Upper lobe of left lung (tissue), 6 donors: ENCODE results near the gene BCAT1. TPM values are rescaled to one million over a fixed set of nuclear protein-coding genes. Genes with fewer than 3 reads are reported as not detected.

Experiments
- ATAC-seq, 2 donors: fragments of 200-7000 bp; cut with Tn5 transposase; one replicate each; pipeline ENCODE4 v1.9.1; 2022; ENCODE audit warnings: mild to moderate bottlenecking in 2 of 2, moderate library complexity in 2 of 2; ENCODE audit not compliant: low FRiP score in 2 of 2
- DNase-seq, 2 donors: peaks; one replicate each; pipeline ENCODE4 v3.0.0-alpha.2; 2019 to 2020
- H3K27ac ChIP-seq, 4 donors: fragments of 200-600 bp; sonication (generic); one replicate each; pipeline ENCODE4 v1.5.1; 2016 to 2019
- H3K27me3 ChIP-seq, 4 donors: fragments of 200-600 bp; sonication (generic); one replicate each; pipeline ENCODE4 v1.5.1; 2017 to 2019
- H3K36me3 ChIP-seq, 4 donors: fragments of 200-600 bp; sonication (generic); one replicate each; pipeline ENCODE4 v1.5.1; 2016 to 2019
- H3K4me1 ChIP-seq, 4 donors: fragments of 200-600 bp; sonication (generic); one replicate each; pipeline ENCODE4 v1.5.1; 2018 to 2019
- H3K4me3 ChIP-seq, 4 donors: fragments of 200-600 bp; sonication (generic); one replicate each; pipeline ENCODE4 v1.5.1; 2017 to 2019; ENCODE audit warnings: mild to moderate bottlenecking in 2 of 4, moderate library complexity in 1 of 4
- H3K9me3 ChIP-seq, 4 donors: fragments of 200-600 bp; sonication (generic); one replicate each; pipeline ENCODE4 v1.5.1; 2018 to 2019
- EP300 ChIP-seq, 4 donors: sonication (generic); formaldehyde crosslinking; IDR thresholded peaks; one replicate each; pipeline ENCODE4 v1.5.1; 2017; ENCODE audit warnings: antibody characterized with exemption in 4 of 4, control low read depth in 2 of 4
- POLR2A ChIP-seq, 4 donors: fragments of 450-650 bp; IDR thresholded peaks; one replicate each; pipeline ENCODE4 v1.5.1; 2016 to 2017; ENCODE audit warnings: antibody characterized with exemption in 4 of 4, mild to moderate bottlenecking in 2 of 4
- POLR2AphosphoS5 ChIP-seq, 2 donors: sonication (generic); formaldehyde crosslinking; IDR thresholded peaks; one replicate each; pipeline ENCODE4 v1.5.1; 2017; ENCODE audit warnings: antibody characterized with exemption in 2 of 2
- WGBS, 2 donors: methylation state at CpG; one replicate each; pipeline ENCODE4 v1.1.5; 2017 to 2018; 5-methylcytosine and 5-hydroxymethylcytosine counted together
- total RNA-seq, 6 donors: library from RNA; depleted of rRNA in 4 of 6; stranded (reverse); fragments of >200 nt in 4 of 6; gene quantifications; one replicate each; pipeline versions ENCODE4 v1.1.0 to v1.2.1, GENCODE V29; 2016 to 2021
- TF ChIP-seq, protein P1 (sequence below), 6 experiments: fragments of 450-650 bp in 4 of 6; fragments of 200-600 bp in 2 of 6; sonication (generic) in 2 of 6; IDR thresholded peaks; one replicate each; pipeline ENCODE4 v1.5.1; 2016 to 2019; ENCODE audit warnings: antibody characterized with exemption in 6 of 6
- donor health status: DM: no; HTN: no; CAD: no; lungs with moderate emphysema.
- donor health status: DM: no; HTN: yes; CAD: no; lungs with severe emphysema.

BCAT1 gene
- total RNA-seq, 6 donors from 2014 or later: 52.7 to 145 (median 72.7) TPM

DNA sequence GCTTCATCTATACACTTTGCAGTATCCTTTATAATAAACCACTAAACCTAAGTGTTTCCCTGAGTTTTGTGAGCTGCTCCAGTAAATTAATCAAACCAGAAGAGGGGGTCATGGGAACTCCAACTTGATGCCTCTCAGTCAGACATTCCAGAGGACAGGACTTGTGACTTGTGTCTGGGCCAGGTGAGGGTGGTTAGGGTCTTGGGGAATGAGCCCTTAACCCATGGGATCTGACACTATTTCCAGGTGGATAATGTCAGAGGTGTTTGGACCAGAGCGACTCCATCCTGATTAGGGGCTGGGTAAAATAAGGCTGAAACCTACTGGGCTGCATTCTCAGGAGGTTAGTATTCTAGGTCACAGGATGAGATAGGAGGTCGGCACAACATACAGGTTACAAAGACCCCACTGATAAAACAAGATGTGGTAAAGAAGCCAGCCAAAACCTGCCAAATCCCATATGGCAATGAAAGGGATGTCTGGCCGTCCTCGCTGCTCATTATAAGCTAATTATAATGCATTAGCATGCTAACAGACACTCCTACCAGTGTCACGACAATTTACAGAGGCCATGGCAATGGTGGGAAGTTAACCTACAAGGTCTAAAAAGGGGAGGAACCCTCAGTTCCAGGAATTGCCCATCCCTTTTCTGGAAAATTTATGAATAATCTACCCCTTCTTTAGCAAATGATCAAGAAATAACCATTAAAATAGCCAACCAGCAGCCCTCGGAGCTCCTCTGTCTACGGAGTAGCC is 58.7 kb downstream of the BCAT1 start:
- no peaks in the 10 kb centered on the region for H3K9me3 ChIP-seq
- H3K4me1 ChIP-seq: peaks cover 0 to 5% (median 0%) of the 10 kb centered on the region in 4 donors
- H3K4me3 ChIP-seq: no peak overlapping the region
- H3K27ac ChIP-seq: no peak overlapping the region
- TF ChIP-seq EP300 (IDR thresholded peaks at IDR 0.05) (no peak), POLR2AphosphoS5 (IDR thresholded peaks at IDR 0.05) (no peak), POLR2A (IDR thresholded peaks at IDR 0.05) (no peak)
- TF ChIP-seq, protein P1, sequence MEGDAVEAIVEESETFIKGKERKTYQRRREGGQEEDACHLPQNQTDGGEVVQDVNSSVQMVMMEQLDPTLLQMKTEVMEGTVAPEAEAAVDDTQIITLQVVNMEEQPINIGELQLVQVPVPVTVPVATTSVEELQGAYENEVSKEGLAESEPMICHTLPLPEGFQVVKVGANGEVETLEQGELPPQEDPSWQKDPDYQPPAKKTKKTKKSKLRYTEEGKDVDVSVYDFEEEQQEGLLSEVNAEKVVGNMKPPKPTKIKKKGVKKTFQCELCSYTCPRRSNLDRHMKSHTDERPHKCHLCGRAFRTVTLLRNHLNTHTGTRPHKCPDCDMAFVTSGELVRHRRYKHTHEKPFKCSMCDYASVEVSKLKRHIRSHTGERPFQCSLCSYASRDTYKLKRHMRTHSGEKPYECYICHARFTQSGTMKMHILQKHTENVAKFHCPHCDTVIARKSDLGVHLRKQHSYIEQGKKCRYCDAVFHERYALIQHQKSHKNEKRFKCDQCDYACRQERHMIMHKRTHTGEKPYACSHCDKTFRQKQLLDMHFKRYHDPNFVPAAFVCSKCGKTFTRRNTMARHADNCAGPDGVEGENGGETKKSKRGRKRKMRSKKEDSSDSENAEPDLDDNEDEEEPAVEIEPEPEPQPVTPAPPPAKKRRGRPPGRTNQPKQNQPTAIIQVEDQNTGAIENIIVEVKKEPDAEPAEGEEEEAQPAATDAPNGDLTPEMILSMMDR (IDR thresholded peaks at IDR 0.05): no peak
- no peaks in the 10 kb centered on the region for H3K27me3 ChIP-seq
- DNase-seq: no peak
- ATAC-seq: no peak
- no peaks in the 10 kb centered on the region for H3K36me3 ChIP-seq
- 94 to 95% methylated on average over 7 of the region's 7 CpGs for WGBS, 2 donors

DNA sequence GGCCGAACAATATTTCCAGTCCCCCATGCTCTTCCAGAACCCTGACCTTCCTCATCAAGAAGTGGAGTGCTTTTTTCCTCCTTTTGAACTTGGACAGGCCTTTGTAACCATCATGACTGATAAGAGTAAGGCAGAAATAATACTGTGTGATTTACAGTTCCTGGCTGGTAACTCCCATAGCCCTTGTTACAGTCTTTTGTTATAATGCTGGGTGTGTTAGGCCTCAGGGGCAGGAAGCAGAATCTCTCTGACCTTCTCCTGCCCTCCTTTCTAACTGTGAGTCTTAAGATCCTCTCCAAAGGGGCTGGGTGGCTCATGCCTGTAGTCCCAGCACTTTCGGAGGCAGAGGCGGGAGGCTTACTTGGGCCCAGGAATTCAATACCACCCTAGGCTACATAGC is 59.5 kb downstream of the BCAT1 start:
- TF ChIP-seq EP300 (IDR thresholded peaks at IDR 0.05) (no peak), POLR2A (IDR thresholded peaks at IDR 0.05) (no peak), POLR2AphosphoS5 (IDR thresholded peaks at IDR 0.05) (no peak)
- TF ChIP-seq, protein P1 (IDR thresholded peaks at IDR 0.05): no peak
- H3K4me3 ChIP-seq: no peak overlapping the region
- no peak overlapping the region for H3K27ac ChIP-seq
- ATAC-seq (no peak), DNase-seq (no peak)
- H3K36me3 ChIP-seq: no peaks in the 10 kb centered on the region
- WGBS, 2 donors: 80 to 87% methylated on average over 3 of the region's 3 CpGs
- H3K4me1 ChIP-seq: no peaks in the 10 kb centered on the region
- H3K27me3 ChIP-seq: no peaks in the 10 kb centered on the region
- no peaks in the 10 kb centered on the region for H3K9me3 ChIP-seq

DNA sequence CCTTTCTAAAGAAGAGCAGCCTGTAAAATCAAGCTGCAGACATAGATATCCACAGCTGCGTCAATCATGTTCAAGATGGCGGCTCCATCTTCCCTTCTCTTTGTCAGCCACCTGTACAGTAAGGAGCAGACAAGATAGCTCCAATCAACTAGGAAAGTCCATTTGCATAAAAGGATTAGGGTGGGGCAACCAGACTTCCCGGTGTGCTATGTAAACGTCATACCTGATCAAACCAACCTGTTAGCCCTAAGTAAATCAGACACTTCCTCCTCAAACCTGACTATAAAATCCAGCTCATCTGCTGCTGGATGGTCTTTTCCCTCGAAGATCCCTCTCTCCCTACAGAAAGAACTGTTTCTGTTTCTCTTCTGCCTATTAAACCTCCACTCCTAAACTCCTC is 60.1 kb downstream of the BCAT1 start:
- TF ChIP-seq, protein P1 (IDR thresholded peaks at IDR 0.05): no peak
- TF ChIP-seq EP300 (IDR thresholded peaks at IDR 0.05): no peak
- no peak for TF ChIP-seq POLR2AphosphoS5 (IDR thresholded peaks at IDR 0.05)
- TF ChIP-seq POLR2A (IDR thresholded peaks at IDR 0.05): no peak
- no peaks in the 10 kb centered on the region for H3K9me3 ChIP-seq
- ATAC-seq (no peak), DNase-seq (no peak)
- H3K27me3 ChIP-seq: no peaks in the 10 kb centered on the region
- no peaks in the 10 kb centered on the region for H3K36me3 ChIP-seq
- H3K4me3 ChIP-seq: no peak overlapping the region
- H3K4me1 ChIP-seq: no peaks in the 10 kb centered on the region
- 84% methylated on average over 5 of the region's 5 CpGs for WGBS, 2 donors
- H3K27ac ChIP-seq: no peak overlapping the region

DNA sequence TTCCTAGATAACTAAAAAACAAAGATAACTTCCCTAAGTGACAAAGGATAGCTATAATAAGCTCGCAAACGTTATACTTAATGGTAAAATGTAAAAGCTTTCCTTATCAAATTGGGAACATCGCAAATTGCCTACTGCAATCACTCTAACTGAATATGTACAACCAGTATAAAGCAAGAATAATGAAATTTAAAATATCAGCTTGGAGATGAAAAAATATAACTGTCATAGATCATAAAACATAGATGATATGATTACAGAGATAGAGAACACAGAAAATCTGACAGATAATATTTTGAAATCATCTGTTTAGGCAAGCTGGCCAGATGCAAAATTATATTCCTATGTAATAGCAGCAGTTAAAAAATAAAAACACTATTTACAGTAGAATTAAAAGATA is 64.0 kb downstream of the BCAT1 start:
- H3K4me3 ChIP-seq: no peak overlapping the region
- no peaks in the 10 kb centered on the region for H3K36me3 ChIP-seq
- 92 to 98% methylated on average over 3 of the region's 3 CpGs for WGBS, 2 donors
- TF ChIP-seq POLR2AphosphoS5 (IDR thresholded peaks at IDR 0.05) (no peak), EP300 (IDR thresholded peaks at IDR 0.05) (no peak), POLR2A (IDR thresholded peaks at IDR 0.05) (no peak)
- TF ChIP-seq, protein P1 (IDR thresholded peaks at IDR 0.05): no peak
- ATAC-seq: no peak
- no peaks in the 10 kb centered on the region for H3K4me1 ChIP-seq
- no peak for DNase-seq
- H3K27me3 ChIP-seq: no peaks in the 10 kb centered on the region
- no peak overlapping the region for H3K27ac ChIP-seq
- H3K9me3 ChIP-seq: no peaks in the 10 kb centered on the region
